Liver (tissue), 9 donors: Measurements from ENCODE around the gene SNX6. TPM values are rescaled to one million over a fixed set of nuclear protein-coding genes. Genes with fewer than 3 reads are reported as not detected.

Experiments
- DNase-seq: peaks from one replicate; pipeline ENCODE4 v3.0.0-alpha.2; 2017; ENCODE audit warnings: low spot score
- H3K27ac ChIP-seq, 2 donors: one replicate each; pipeline ENCODE4 v1.7.0; 2013; ENCODE audit warnings: inconsistent platforms in 2 of 2, low read length in 2 of 2, control low read depth in 1 of 2, low read depth in 1 of 2, mild to moderate bottlenecking in 1 of 2
- H3K27me3 ChIP-seq, 4 donors: one replicate each; pipeline versions ENCODE4 v1.6.1 to v1.7.0; 2013; ENCODE audit warnings: low read length in 3 of 4, inconsistent platforms in 1 of 4, mild to moderate bottlenecking in 1 of 4, moderate library complexity in 1 of 4; ENCODE audit not compliant: control insufficient read depth in 4 of 4, insufficient read depth in 4 of 4
- H3K36me3 ChIP-seq, 4 donors: one replicate each; pipeline versions ENCODE4 v1.6.1 to v1.7.0; 2013; ENCODE audit warnings: low read length in 3 of 4, mild to moderate bottlenecking in 3 of 4, low read depth in 1 of 4, moderate library complexity in 1 of 4; ENCODE audit not compliant: control insufficient read depth in 4 of 4, insufficient read depth in 3 of 4
- H3K4me1 ChIP-seq, 4 donors: one replicate each; pipeline versions ENCODE4 v1.6.1 to v1.7.0; 2013; ENCODE audit warnings: low read length in 3 of 4, mild to moderate bottlenecking in 3 of 4, moderate library complexity in 1 of 4; ENCODE audit not compliant: control insufficient read depth in 4 of 4, insufficient read depth in 4 of 4
- H3K4me3 ChIP-seq, 3 donors: one replicate each; pipeline versions ENCODE4 v1.6.1 to v1.7.0; 2013; ENCODE audit warnings: low read length in 3 of 3, control low read depth in 1 of 3, low read depth in 1 of 3, mild to moderate bottlenecking in 1 of 3
- H3K9ac ChIP-seq, 2 donors: one replicate each; pipeline ENCODE4 v1.7.0; 2013; ENCODE audit warnings: low read length in 2 of 2, mild to moderate bottlenecking in 2 of 2, moderate library complexity in 2 of 2, control low read depth in 1 of 2, low read depth in 1 of 2
- H3K9me3 ChIP-seq, 4 donors: one replicate each; pipeline versions ENCODE4 v1.6.1 to v1.7.0; 2013; ENCODE audit warnings: low read length in 3 of 4; ENCODE audit not compliant: control insufficient read depth in 4 of 4
- ATF3 ChIP-seq: IDR thresholded peaks from 2 replicates; pipeline ENCODE4 v1.6.1; 2016; ENCODE audit warnings: antibody characterized with exemption
- CTCF ChIP-seq: fragments of 150-350 bp; IDR thresholded peaks from 2 replicates; pipeline ENCODE4 v1.5.1; 2017; ENCODE audit warnings: improper control_type of control experiment, low read depth, low read length; ENCODE audit not compliant: missing input control
- EGR1 ChIP-seq, 2 donors: IDR thresholded peaks; 2 replicates each; pipeline ENCODE4 v1.6.1; 2016 to 2018; ENCODE audit warnings: antibody characterized with exemption in 2 of 2, low read depth in 2 of 2
- FOXA2 ChIP-seq: IDR thresholded peaks from 2 replicates; pipeline ENCODE4 v1.6.1; 2016; ENCODE audit warnings: antibody characterized with exemption
- GABPA ChIP-seq, 2 donors: IDR thresholded peaks in 1 of 2; conservative IDR thresholded peaks in 1 of 2; 2 replicates each; pipeline ENCODE4 v1.6.1; 2016; ENCODE audit warnings: antibody characterized with exemption in 2 of 2, mild to moderate bottlenecking in 1 of 2, moderate library complexity in 1 of 2
- HNF4A ChIP-seq, 2 donors: conservative IDR thresholded peaks; 2 replicates each; pipeline ENCODE4 v1.6.1; 2016; ENCODE audit warnings: antibody characterized with exemption in 2 of 2, mild to moderate bottlenecking in 2 of 2
- HNF4G ChIP-seq: IDR thresholded peaks from 2 replicates; pipeline ENCODE4 v1.6.1; 2016; ENCODE audit warnings: antibody characterized with exemption
- JUND ChIP-seq, 2 donors: IDR thresholded peaks; 2 replicates each; pipeline ENCODE4 v1.6.1; 2016; ENCODE audit warnings: antibody characterized with exemption in 2 of 2
- MAX ChIP-seq: IDR thresholded peaks from 2 replicates; pipeline ENCODE4 v1.6.1; 2016; ENCODE audit warnings: antibody characterized with exemption
- NR2F2 ChIP-seq: IDR thresholded peaks from 2 replicates; pipeline ENCODE4 v1.6.1; 2016; ENCODE audit warnings: antibody characterized with exemption
- REST ChIP-seq: IDR thresholded peaks from 2 replicates; pipeline ENCODE4 v1.6.1; 2016; ENCODE audit warnings: antibody characterized with exemption, mild to moderate bottlenecking
- SP1 ChIP-seq: IDR thresholded peaks from 2 replicates; pipeline ENCODE4 v1.6.1; 2018; ENCODE audit warnings: antibody characterized with exemption, mild to moderate bottlenecking
- TAF1 ChIP-seq: conservative IDR thresholded peaks from 2 replicates; pipeline ENCODE4 v1.6.1; 2016; ENCODE audit warnings: antibody characterized with exemption, mild to moderate bottlenecking
- YY1 ChIP-seq: IDR thresholded peaks from 2 replicates; pipeline ENCODE4 v1.6.1; 2016; ENCODE audit warnings: antibody characterized with exemption, mild to moderate bottlenecking
- ZBTB33 ChIP-seq: IDR thresholded peaks from 2 replicates; pipeline ENCODE4 v1.6.1; 2016; ENCODE audit warnings: antibody characterized with exemption
- WGBS: extraction: QIAGEN DNeasy Blood & Tissue Kit; methylation state at CpG from one replicate; pipeline ENCODE4 v1.1.7; 2013; 5-methylcytosine and 5-hydroxymethylcytosine counted together
- polyA plus RNA-seq, 2 donors: library from polyadenylated mRNA; stranded (reverse) in 1 of 2; unstranded in 1 of 2; fragments of 200-250 nt in 1 of 2; fragments of >200 nt in 1 of 2; fragmentation: Nextera tagmentation in 1 of 2; extraction: Ambion mirVana in 1 of 2; gene quantifications; one replicate each; pipeline versions ENCODE4 v1.2.1 to v1.2.3, GENCODE V29; 2013 to 2015
- total RNA-seq, 2 donors: library from RNA; depleted of rRNA; stranded (reverse); fragments of >200 nt; gene quantifications; one replicate each; pipeline ENCODE4 v1.2.3, GENCODE V29; 2014
- donor health status: healthy.
- donor health status: healthy.
- donor health status: healthy.
- donor health status: healthy.
- donor health status: healthy.

The SNX6 gene
- total and polyA plus RNA-seq, 4 donors: 23.5 to 62.2 (median 42.0) TPM

GRCh38 chr14:34583525-34583924 lies 46.4 kb downstream of the SNX6 start:
- no peak overlapping the region for H3K27ac ChIP-seq
- H3K36me3 ChIP-seq: peaks cover 4 to 21% (median 15%) of the 10 kb centered on the region in 4 donors
- no peaks in the 10 kb centered on the region for H3K27me3 ChIP-seq
- no peaks in the 10 kb centered on the region for H3K9me3 ChIP-seq
- no peaks in the 10 kb centered on the region for H3K4me1 ChIP-seq
- H3K4me3 ChIP-seq: no peak overlapping the region
- no peak for DNase-seq
- no peak overlapping the region for H3K9ac ChIP-seq
- TF ChIP-seq JUND (IDR thresholded peaks at IDR 0.05) (no peak), NR2F2 (no peak), SP1 (no peak), MAX (no peak), REST (no peak)
- 91% methylated on average over 6 of the region's 6 CpGs for WGBS

GRCh38 chr14:34582117-34582680 lies 47.7 kb downstream of the SNX6 start:
- Histone ChIP-seq H3K4me1 (no peaks in the 10 kb centered on the region), H3K27ac (no peak overlapping the region), H3K27me3 (no peaks in the 10 kb centered on the region), H3K4me3 (no peak overlapping the region), H3K9me3 (no peaks in the 10 kb centered on the region), H3K9ac (no peak overlapping the region), H3K36me3 (peaks cover 8 to 28% (median 13%) of the 10 kb centered on the region in 4 donors)
- WGBS: 97% methylated on average over 9 of the region's 11 CpGs
- no peak for DNase-seq
- no peak for TF ChIP-seq FOXA2

- Histone ChIP-seq H3K9me3 (no peaks in the 10 kb centered on the region), H3K9ac (no peak overlapping the region), H3K4me3 (no peak overlapping the region), H3K27me3 (no peaks in the 10 kb centered on the region), H3K27ac (no peak overlapping the region), H3K36me3 (peaks cover 8 to 19% (median 11%) of the 10 kb centered on the region in 4 donors), H3K4me1 (no peaks in the 10 kb centered on the region)
- 98% methylated on average over 5 of the region's 5 CpGs for WGBS
- DNase-seq: no peak
- no peak for TF ChIP-seq FOXA2
- TF ChIP-seq JUND (IDR thresholded peaks at IDR 0.05): no peak
- TF ChIP-seq TAF1: no peak
- no peak for TF ChIP-seq GABPA (IDR thresholded peaks at IDR 0.05 in 1 of 2, conservative IDR thresholded peaks at IDR 0.05 in 1 of 2)
- TF ChIP-seq MAX: no peak
- no peak for TF ChIP-seq HNF4A (conservative IDR thresholded peaks at IDR 0.05)
- no peak for TF ChIP-seq REST
- TF ChIP-seq CTCF: no peak
- TF ChIP-seq ATF3: no peak
- TF ChIP-seq HNF4G: no peak
- TF ChIP-seq ZBTB33: no peak
- TF ChIP-seq YY1: no peak
- no peak for TF ChIP-seq EGR1 (IDR thresholded peaks at IDR 0.05; ENCODE audit: low read depth in 2 of 2)
Observed at GRCh38 chr14:34580381-34580780, 49.6 kb downstream of the SNX6 start.
